ENCODE data around the gene SLC17A5.
"Not testable (repeated sequence)": the region's sequence is repeated elsewhere in the genome, so short reads cannot be mapped to it uniquely, and the experiment has no call there.

The SLC17A5 gene

DNA sequence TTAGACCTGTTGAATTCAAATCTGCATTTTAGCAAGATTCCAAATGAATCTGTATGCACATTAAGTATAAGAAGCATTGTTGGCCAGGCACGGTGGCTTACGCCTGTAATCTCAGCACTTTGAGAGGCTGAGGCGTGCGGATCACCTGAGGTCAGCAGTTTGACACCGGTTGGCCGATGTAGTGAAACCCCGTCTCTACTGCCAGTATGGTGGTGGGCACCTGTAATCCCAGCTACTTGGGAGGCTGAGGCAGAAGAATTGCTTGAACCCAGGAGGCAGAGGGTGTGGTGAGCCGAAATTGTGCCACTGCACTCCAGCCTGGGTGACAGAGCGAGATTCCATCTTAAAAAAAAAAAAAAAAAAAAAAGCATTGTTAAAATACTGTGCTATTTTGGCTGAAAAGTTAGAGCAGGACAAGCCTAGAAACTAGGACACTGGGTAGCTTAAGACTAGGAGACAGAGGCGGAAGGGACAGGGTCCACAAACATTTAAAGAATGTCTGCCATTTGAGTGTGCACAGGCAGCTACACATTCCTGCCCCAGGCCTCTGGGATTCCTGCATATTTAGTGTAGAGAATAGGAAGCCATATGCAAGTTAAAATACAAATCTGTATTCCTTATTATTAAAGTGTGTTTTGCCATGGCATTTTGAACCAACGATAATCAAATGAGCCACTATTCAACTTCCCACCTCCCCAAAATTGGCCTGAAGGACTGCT lies 87.9 kb downstream of the SLC17A5 start:
- DNase-seq (ENCODE audit: low read depth), result no peak

DNA sequence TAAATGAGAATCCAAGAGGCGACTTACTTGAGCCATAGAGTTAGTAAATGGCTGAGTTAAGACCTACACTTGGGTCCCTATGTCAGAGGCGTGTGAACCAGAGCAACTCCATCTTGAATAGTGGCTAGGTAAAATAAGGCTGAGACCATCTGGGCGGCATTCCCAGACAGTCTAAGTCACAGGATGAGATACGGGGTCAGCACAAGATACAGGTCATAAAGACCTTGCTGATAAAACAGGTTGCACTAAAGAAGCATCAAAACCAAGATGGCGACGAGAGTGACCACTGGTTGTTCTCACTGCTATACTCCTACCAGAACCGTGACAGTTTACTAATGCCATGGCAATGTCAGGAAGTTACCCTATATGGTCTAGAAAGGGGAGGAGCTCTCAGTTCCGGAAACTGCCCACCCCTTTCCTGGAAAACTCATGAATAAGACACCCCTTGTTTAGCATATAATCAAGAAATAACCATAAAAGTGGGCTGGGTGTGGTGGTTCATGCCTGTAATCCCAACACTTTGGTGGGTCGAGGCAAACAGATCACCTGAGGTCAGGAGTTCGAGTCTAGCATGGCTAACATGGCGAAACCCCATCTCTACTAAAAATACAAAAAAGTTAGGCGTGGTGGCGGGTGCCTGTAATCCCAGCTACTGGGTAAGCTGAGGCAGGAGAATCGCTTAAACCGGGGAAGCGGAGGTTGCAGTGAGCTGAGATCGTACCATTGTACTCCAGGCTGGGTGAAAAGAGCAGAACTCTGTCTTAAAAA lies 89.0 kb downstream of the SLC17A5 start:
- DNase-seq (ENCODE audit: low read depth), result no peak

DNA sequence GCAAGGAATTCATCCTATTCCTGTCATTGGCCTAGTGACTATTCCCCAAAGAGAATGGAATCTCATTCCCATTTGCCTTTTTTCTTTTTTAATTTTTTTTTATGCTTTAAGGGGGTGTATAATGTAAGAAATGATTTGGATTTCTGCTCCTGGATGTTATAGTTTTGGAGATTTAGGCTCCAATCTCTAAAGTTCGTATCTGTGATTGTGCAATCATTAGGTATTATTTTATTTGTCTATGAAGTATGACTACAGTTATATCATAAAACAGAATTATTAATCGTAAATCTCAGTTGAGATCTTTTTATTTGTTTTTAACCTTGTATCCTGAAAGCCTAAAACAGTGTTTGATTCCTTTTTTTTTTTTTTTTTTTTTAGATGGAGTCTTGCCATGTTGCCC lies 91.2 kb downstream of the SLC17A5 start:
- DNase-seq (ENCODE audit: low read depth), result no peak

DNA sequence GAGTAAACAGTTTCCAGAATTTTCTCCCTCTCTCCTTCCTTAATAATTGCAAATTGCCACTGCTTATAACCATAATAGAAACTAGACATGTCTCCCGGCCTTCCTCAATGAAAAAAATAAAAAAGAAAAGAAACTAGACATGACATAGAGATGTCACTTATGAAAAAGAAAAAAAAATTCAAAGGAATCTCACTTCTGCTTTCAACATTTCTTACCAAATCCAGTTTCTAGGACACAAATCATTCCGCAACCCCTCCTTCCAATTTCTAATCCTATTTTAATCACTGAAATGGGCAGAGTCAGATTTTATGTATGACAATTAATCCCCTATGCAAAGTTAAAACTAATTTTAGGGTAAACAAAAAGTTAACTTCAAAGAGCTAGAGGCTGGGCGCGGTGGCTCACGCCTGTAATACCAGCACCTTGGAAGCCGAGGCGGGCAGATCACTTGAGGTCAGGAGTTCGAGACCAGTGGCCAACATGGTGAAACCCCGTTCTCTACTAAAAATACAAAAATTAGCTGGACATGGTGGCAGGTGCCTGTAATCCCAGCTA lies 92.9 kb downstream of the SLC17A5 start:
- DNase-seq (ENCODE audit: low read depth), result no peak

DNA sequence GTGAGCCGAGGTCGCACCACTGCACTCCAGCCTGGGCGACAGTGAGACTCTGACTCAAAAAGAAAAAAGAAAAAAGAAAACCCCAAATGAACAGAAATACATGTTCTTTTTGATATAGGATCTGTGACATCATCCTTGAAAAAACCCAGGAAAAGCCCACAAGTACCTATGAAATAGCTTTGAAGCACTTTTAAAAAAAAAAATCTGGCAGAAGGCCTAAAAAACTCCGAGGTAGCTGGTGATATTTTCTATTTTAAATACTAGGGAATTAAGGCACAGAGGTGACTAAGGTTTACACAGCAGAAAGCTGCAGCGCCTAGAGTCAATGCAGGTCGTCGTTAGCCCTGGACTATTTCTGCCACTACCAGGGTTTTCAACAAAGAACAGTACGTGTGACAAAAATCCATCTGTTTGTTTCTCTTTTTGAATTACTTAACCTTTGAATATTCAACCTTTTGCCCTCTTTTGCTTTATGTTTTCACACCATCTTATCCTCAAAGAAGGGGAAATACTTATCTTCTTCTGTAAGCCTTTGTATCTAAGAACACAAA lies 93.5 kb downstream of the SLC17A5 start:
- no peak for DNase-seq (ENCODE audit: low read depth)

DNA sequence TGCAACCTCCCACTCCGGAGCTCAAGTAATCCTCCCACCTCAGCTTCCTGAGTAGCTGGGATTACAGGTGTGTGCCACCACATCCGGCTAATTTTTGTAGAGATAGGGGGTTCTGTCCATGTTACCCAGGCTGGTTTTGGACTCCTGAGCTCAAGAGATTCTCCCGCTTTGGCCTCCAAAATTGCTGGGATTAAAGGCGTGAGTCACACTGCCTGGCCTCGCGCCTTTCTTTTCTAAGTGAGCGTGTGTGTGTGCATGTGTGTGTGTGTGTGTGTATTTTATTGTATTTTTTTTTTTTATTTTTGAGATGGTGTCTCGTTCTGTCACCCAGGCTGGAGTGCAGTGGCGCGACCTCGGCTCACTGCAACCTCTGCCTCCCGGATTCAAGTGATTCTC lies 94.4 kb downstream of the SLC17A5 start:
- not testable (repeated sequence) for DNase-seq (ENCODE audit: low read depth)

DNA sequence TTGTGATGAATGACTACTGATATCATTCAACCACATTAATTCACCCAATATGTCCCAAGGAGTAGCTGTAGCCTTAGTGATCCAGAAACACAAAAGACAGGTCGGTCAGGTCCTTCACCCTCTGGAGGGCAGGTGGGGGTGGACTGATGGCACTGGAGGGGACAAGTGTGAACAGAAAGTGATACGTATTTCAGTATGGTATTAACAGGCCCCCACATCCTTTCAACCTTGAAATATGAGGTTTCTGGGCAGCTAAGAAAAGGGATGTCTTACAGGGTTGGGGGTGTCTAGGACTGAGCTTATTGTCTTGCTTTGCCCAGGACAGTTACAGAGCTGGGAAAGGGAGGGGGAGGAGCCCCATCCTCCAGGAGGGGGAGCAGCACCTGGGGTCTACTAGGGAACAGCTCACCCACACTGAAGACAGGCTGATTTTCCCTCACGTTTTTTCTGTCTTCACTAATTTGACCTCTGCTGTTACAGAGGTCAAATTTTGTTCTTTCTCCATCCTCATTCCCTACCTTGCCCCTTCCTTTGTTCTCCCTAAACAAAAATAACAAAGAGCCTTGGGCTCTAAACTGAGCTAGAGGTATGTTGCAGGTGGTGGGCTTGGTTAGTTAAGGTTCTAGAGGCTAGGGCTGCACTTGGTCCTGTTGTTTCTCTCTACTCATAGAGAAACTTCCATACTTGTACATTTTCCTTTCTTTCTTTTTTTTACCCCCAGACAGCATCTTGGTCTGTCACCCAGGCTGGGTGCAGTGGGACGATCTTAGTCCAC lies 95.0 kb downstream of the SLC17A5 start:
- DNase-seq (ENCODE audit: low read depth), result no peak

DNA sequence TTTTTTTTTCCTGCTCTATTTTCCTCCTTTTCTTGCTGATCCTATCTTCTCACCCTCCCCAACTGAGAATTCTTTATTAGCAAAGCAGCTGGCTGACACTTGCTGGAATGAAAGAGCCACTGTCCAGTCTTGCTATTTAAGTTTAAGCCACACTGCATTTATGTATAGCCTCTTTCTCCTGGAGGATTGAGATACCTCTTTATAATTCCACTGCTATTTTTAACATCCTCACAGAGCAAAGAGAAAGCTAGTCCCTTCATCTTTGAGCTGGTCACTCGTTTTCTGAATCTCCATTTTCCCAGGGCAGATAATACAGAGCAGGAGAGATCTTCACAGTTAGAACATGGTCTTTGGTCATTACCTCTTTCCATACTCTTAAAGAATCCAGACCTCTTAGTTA lies 97.0 kb downstream of the SLC17A5 start:
- DNase-seq (ENCODE audit: low read depth), result no peak

DNA sequence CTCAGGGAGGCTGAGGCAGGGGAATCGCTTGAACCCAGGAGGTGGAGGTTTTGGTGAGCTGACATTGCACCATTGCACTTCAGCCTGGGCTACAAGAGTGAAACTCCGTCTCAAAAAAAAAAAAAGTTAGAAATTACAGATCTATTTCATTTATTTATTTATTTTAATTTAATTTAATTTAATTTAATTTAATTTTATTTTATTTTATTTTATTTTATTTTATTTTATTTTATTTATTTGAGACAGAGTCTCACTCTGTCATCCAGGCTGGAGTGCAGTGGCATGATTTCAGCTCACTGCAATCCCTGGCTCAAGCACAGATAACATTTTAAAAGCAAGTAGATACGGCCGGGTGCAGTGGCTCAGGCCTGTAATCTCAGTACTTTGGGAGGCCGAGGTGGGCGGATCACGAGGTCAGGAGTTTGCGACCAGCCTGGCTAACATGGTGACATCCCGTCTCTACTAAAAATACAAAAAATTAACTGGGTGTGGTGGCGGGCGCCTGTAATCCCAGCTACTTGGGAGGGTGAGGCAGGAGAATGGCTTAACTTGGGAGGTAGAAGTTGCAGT lies 98.3 kb downstream of the SLC17A5 start:
- not testable (repeated sequence) for DNase-seq (ENCODE audit: low read depth)

DNA sequence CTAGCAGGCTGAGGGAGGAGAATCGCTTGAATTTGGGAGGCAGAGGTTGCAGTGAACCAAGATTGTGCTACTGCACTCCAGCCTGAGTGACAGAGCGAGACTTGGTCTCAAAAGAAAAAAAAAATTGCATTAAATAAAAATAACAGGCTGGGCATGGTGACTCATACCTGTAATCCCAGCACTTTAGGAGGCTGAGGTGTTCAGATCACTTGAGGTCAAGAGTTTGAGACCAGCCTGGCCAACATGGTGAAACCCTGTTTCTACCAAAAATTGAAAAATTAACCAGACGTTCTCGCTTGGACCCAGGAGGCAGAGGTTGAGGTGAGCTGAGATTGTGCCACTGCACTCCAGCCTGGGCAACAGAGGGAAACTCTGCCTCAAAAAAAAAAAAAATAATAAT lies 102.7 kb downstream of the SLC17A5 start:
- DNase-seq (ENCODE audit: low read depth), result not testable (repeated sequence)

DNA sequence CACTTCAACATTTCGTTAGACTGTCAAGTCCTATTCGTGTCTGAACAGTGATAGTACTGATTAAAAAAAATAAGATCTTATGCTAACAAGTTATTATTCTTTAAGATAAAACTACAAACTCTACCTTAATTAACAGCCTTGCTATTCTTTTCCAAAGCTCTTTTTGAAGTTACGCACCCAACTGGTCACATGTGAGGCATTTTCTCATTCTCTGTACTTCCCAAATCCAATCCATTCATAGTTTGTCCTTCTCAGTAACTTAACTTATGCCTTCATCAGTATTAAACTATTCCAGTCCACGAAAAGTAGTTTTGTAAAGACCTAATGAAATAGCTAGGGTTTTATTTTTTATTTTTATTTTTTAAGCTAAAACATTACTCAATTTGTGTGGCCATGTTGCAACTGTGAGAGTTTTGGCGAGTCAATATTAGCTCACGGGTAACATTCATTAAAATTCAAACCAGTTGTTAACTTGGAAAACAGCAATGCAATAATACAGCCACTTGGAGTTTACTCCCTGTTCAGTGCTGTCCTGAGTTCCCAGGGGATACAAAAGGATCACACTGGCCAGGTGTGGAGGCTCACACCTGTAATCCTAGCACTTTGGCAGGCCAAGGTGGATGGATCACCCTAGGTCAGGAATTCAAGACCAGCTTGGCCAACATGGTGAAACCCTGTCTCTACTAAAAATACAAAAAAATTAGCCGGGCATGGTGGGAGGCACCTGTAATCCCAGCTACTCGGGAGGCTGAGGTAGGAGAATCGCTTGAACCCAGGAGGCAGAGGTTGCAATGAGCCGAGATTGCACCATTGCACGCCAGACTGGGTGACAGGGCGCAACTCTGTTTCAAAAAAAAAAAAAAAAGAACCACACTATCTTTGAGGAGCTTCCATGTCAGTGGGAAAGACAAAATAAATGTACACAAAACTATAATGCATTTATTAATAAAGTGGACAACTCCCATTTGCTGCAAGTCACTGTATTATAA lies 105.0 kb downstream of the SLC17A5 start:
- DNase-seq (ENCODE audit: low read depth), result no peak

DNA sequence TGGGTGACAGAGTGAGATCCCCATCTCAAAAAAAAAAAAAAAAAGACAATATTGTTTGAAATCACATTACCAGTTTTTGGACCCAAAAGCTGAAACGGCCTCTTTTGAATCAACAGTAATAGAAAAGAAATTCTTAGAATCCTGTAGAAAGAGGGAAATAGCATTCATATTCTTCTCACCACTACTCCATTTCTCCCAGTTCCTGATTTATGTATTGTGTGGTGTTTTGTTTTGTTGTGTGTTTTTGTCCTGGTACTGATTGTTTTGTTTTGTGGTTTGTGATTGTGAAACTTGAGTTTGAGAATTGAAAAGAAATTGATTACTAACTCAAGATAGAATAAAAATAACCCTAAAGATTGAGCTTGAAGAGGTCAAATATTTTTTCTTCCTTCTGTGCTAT lies 106.8 kb downstream of the SLC17A5 start:
- no peak for DNase-seq (ENCODE audit: low read depth)
